HG03064 (cell line): ENCODE results near the gene ZNF214.
"Not testable (repeated sequence)": the region's sequence is repeated elsewhere in the genome, so short reads cannot be mapped to it uniquely, and the experiment has no call there.

Experiments
- ATAC-seq: cut with Tn5 transposase; IDR thresholded peaks from one replicate; pipeline ENCODE4 v1.9.1; 2021; ENCODE audit warnings: low read depth; ENCODE audit not compliant: unreplicated experiment

Gene ZNF214

DNA sequence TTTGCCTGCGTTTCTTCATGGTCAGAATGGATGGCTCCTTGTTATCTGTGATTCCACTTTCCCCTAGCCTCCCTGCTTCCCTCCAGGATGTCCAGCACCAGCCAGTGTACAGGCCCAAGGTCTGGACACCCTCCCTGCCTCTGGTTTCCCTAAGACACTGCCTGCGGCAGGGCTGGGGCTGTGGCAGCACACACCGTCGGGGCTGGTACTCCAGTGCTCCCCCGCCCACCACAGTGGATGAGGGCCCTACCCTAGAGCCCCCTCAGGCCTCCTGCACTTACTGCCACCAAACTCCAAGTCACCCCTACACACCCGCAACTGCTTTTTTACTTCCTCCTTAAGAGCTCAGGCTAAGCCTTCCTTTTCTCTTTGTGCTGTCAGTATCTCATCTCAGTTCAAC, 28.9 kb downstream of the ZNF214 start:
- ATAC-seq, result no peak

DNA sequence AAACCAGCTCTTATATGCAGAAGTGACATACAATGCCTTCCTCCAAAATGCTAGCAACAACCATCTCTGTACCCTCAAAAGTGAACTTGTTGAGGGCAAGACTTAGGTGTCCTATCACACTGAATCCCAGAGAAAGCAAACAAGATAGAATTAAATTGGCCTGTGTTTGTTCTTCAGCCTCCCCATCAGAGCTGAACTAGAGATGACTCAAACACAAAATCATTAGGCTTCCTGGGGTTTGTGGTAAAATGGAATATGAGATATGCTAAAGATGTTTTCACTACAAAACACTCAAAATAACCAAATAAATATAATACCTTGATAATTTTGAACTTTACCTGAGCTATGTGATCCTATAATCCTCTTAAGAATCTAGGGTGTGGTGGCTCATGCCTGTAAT, 31.6 kb downstream of the ZNF214 start:
- no peak for ATAC-seq

DNA sequence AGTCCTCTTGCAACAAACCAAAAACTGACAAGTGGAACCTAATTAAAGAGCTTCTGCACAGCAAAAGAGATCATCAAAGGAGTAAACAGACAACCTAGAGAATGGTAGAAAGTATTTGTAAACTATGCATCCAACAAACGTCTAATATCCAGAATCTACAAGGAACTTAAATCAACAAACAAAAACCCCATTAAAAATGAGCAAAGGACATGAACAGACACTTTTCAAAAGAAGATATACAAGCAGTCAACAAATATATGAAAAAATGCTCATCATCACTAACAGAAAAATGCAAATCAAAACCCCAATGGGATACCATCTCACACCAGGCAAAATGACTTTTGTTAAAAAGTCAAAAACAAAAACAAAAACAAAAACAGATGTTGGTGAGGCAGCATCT, 33.7 kb downstream of the ZNF214 start:
- ATAC-seq, result no peak

DNA sequence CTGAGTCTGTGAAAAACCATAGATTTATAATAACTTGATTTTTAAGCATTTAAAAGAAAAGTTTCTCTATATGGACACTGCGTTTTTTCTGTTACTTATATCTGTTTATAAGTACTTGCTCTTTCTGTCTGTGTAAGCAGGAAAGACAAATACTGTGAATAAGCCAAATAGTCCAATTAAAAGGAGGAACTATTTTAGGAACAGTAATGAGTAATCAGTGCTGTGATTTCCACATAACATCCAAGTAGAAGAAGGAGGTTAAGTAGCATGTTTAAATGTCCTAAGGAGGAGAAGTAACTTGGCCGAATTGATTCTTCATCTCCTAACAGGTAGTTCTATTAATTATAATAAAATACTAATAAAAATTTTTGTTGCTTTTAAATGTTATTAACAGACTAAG, 40.8 kb downstream of the ZNF214 start:
- ATAC-seq, result no peak

DNA sequence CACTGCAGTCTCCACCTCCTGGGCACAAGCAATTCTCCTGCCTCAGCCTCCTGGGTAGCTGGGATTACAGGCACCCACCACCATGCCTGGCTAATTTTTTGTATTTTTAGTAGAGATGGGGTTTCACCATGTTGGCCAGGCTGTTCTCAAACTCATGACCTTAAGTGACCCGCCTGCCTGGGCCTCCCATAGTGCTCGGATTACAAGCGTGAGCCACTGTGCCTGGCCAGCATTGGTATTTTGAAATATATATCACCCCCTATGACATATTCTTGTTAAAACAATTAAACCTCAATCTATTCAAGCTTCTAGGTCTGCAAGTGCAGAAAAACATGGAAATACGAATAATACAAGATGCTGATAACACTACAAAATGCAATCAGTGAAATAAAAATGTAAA, 50.3 kb downstream of the ZNF214 start:
- ATAC-seq, result not testable (repeated sequence)

DNA sequence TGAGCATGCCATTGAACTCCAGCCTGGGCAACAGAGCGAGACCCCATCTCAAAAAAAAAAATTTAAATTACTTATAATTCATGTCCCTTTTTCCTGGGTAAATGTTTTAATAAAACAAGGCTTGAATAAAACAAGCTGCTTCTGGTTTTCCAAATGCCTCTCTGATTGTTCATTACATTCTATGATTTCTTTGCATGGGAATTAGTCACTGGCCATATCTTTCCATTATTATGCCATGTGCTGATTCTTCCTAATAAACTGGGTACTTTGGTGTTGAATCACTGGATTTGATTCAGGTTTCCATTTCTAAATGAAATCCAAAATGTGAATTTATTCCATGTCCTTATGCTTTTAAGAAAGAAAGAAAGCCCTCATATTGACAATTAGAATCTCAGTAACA, 51.3 kb downstream of the ZNF214 start:
- no peak for ATAC-seq

DNA sequence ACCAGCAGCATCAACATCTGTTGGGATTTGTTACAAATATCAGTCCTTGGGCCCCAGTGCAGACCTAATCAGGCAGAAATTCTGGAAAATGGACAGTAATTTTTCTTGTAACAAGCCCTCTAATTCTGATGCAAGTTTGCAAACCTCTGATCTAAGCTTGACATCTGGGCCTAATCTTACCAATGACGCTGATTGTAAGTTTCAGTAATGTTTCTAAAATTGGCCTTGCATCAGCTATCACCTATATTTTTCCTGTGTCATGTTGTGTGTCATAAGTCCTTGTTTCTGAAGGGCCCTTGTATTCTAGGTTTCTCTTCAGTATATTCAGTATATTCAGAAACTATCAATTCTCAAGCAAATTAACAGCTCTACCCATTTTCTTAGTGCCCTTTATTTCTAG, 57.5 kb downstream of the ZNF214 start:
- no peak for ATAC-seq

DNA sequence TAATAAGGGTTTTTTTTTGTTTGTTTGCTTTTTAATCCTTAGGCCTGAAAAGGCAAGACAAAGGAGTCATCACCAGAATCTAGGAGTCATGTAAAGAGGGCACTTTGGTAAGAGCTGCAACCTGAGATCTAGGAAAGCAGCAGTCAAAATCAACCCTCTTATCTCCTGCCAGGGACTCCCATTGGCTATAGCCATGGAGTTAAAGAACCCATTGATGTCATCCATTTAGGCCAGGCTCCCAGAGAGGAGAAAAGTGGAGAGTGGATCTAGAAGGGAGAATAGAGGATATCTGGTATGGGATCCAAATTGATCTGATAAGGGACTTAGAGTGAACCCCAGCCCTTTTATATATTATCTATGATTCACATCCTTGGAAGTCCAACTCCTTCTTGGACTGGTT, 58.0 kb downstream of the ZNF214 start:
- ATAC-seq, result no peak

DNA sequence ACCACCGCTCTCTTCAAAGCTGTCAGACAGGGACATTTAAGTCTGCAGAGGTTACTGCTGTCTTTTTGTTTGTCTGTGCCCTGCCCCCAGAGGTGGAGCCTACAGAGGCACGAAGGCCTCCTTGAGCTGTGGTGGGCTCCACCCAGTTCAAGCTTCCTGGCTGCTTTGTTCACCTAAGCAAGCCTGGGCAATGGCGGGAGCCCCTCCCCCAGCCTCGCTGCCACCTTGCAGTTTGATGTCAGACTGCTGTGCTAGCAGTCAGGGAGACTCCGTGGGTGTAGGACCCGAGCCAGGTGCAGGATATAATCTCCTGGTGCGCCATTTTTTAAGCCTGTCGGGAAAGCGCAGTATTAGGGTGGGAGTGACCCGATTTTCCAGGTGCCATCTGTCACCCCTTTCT, 65.9 kb downstream of the ZNF214 start:
- ATAC-seq, result not testable (repeated sequence)
